ENCODE data around the gene PTPRR.
"Not testable (repeated sequence)": the region's sequence is repeated elsewhere in the genome, so short reads cannot be mapped to it uniquely, and the experiment has no call there.

The PTPRR gene

DNA sequence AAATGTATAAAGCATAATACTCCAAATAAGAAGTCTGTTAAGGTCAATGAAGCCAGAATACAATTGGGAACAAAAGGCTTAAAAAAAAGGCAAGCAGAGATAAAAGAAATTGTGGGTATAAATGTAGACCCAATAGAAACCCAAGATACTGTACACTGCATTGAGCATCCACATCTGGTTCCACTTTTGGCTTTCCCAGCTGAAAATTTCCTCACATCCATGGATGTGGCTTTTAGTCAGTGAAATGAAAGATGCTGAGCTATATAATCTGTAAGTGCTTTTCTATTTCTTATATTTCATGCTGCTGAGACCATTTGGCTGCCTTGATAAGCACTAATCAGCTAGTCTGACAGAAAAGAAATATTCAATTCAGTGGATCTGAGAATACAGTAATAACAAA lies 83.5 kb downstream of the PTPRR start:
- DNase-seq = no peak

DNA sequence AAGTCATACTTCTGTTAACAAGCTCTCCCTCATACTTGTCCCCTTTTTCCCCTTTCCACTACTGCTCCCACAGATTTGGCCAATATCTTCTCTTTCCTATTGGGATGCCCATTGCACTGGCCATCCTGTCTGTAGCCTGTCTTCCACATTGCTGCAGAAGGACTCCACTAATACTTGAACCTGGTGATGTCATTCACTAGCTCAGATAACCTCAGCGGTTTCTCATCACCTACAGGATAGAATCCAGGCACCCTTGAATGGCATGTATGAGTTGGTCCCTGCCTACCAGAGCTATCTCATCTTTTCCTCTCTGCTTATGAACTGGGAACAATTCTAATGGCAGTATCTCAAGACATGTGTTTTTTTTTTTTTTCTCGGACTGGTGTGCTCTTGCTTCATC lies 84.6 kb downstream of the PTPRR start:
- DNase-seq = no peak

DNA sequence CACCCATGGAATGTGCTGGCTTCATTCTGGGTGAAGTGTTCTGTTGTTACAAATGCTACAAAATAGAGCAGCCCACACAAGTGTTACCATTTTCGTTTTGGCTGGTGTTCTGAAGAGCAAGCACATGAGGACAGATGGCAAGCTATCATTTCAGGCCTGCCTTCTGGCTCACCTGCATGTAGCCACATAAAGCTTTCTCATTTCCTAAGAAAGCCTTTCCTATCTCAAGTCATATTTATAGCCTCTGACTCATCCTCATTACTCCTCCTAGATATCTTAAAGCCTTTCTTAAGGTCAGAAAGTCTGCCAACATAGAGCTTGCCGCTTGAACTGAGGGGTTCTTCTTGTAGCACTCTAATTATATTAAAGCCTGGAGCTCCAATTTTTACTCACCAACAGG lies 89.0 kb downstream of the PTPRR start:
- DNase-seq = no peak

DNA sequence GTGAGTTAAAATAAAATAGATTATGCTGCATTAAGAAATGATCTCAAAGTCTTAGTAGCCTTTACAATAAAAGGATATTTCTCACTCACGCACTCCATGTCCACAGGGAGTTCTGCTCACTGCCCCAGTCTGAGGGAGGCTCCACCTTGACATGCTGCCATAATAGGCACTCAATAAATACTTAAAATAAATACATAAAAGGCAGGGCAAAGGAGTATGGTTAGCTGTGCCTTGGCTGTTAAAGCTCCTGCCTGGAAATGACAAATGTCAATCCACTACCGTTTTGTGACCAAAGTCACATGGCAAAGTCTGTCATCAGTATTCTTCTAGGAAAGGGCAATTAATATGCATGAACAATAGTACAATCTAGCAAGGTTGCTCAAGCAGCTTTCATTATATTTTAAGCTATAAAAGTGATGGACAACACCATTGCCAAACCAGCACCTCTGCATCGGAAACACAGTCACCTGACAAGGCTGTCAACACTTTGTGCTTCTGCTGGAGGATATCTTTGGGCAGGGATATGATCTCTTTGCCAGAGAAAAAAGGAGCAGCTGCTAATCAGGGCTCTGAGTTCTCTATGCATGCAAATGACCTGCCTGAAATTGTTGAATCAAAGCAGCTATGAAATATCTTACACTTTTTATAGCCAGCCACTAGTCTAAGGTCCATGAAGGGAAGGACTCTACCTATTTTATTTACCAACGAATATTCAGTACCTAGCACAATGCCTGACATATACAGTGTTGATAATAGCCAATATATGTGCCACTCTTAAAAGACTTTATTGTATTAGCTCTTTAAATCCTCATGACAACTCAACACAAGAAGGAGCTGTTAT lies 90.1 kb downstream of the PTPRR start:
- DNase-seq = no peak

DNA sequence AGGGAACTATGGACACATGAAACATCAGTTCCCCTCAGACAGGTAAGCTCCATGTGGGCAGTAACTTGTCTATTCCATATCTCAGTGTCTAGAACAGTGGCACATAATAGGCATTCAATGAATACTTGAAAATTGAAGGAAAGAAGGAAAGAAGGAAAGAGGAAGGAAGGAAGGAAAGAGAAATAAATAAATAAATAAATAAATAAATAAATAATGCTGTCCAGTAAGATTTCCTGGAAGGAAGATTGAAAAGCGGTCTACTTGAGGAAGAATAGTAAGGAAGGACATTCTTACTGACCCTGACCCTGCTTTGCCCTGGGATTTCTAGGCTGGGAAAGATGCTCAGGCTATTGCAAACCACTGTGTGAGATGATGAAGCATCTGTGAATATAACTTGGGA lies 91.5 kb downstream of the PTPRR start:
- DNase-seq = no peak

DNA sequence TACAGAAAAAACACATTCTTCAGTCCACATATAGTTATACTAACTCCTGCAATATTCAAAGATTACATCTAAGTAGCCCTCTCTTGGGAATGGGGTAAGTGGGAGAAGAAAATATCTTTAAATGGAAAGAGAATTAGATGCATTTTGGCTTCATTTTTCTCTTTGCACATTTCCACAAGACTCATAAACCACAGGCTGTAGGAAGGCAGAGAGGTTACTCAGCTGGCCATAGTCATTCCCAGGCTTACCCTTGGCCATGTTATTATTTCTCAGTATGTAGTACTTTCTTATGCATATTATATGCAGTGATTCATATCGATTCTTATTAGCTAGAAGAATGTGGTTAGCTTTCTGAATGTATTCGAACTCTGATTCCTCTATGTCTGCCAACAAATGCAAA lies 92.2 kb downstream of the PTPRR start:
- no peak for DNase-seq

DNA sequence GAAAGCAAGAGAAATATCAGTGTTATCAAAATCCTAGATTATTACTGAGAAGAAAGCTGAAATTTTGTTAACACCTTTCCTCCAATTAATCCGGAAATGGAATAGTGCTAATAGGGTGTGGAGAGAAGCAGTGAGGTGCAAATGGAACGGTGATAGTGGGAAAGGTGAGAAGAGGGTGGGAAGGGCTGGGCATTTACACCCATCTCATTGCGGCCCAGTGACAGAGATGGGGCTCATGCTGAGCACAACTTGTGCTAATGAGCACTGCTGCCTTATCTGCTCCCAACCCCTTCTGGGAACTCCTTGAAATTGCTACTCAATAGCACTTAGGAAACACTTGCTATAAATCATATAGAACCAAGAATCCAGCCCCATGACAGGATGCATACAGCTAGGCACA lies 94.4 kb downstream of the PTPRR start:
- no peak for DNase-seq

DNA sequence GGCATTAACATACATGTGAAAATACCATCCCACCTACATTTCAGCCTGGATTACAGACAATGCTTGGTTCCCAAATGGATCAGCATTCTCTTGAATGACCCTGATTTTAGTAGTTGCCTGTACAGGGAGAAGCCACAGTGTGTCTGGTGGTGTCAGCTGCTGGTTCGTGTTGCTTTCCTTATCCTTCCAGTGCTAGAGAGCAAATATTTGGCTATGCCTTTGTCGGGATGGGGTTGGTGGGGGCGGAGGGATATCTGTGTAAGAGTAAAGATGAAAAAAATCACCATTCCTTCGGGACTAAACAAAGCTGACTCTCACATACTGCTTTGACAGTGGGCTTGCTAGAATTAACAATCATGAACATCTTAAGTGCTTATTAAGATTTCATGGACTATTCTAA lies 96.0 kb downstream of the PTPRR start:
- no peak for DNase-seq

DNA sequence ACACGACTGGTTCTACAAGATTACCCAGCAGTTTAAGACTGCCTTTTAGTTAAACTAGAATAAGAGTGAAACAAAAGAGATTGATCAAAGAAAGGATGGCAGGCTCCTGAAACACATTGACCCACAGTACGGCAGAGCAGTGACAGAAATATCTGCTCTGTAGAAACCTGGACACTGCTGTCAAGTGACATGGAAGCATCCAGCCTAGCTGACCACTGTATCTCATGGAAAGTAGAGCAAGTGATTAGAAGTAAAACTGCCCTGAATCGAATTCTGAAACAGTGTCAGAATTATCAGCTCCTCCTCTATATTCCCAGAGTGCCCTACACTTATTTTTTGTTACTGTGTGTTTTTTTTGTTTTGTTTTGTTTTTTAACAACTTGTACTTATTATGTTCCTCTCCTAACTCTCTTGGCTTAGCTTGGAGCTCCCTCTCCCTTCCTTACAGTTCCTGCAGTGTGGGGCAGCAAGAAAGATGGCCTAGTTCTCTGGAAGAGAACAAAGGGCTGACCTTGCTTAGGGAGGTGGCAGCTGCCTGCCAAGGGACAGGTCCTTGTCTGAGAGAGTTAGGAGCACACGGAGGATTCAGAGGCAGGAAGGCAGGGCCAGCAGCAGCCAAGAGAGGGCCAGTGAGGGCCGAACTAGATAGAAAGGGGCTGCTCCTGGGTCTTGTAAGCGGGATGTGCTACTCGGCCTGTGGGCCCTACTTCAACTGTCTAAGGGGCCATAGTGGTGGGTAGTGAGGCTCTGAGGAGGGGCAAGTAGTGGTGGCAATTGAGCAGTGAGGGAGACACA lies 97.2 kb downstream of the PTPRR start:
- DNase-seq = no peak

DNA sequence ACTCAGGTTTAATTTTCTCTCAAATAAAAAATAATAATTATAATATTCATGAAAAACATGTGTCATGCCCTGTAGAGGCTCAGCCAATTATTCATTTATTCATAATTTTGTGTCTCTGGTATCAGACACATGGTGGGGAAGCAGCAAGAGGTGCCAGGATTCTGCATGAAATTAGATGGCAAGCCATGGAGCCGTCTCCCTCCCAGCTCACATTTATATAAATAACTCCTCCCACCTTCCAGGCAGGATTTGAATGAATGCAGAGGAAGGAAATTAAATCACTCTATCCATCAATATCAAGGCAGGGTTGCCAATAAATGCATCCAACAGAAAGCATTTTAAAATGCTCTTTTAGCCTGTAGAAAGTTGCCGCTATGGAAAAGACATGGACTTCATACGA lies 98.1 kb downstream of the PTPRR start:
- DNase-seq = no peak

DNA sequence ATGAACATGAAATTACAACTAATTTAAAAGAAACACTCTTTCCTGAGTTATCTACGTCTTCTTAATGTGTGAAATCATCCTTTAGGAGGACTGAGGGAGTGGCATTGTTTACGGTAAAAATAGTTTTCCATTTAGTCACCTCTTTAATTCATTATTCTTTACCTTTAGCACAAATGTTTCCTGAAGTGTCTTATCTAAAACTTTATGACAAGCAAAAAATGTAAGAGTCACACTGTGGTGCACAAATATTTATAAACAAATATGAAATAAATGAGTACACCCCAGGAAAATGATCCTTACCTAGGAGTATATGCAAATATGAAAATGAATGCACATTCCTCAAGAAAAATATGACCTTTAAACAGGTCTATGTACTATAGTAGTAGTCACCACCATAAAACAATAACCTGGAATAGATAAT lies 104.6 kb downstream of the PTPRR start:
- DNase-seq = no peak

DNA sequence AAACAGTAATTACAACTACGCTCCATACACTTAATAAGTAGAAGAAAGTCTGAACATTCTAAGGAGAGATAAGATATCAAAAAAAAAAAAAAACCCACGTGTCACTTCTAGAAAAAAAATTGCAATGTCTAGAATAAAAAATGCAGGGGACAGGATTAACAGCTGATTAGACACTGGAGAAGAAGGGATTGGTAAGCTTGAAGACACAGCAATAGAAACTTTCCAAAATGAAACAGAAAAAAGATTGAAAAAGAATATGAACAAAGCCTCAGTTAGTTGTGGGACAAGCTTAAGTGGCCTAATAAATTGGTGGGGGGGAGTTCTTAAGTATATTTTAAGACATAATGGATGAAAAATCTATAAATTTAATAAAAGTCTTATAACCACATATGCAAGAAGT lies 105.5 kb downstream of the PTPRR start:
- DNase-seq = no peak

DNA sequence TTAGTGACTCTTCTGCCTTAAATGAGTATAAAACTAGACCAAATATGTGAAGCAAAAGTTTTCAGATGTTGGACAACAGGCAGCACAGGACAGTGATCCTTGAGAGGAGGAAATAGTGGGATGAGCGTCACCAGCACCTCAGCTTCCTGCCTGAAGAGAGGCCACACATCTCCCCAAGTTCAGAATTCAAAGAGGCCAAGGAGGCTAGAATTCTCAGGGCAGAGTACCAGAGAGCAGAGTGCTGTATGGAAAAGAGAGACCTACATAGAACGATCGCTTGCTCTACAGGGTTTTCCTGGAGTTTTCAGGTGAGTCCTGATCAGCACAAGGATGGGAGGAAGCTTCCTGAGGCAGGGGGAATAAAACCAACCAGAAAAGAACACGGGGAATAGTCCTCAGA lies 107.0 kb downstream of the PTPRR start:
- no peak for DNase-seq

DNA sequence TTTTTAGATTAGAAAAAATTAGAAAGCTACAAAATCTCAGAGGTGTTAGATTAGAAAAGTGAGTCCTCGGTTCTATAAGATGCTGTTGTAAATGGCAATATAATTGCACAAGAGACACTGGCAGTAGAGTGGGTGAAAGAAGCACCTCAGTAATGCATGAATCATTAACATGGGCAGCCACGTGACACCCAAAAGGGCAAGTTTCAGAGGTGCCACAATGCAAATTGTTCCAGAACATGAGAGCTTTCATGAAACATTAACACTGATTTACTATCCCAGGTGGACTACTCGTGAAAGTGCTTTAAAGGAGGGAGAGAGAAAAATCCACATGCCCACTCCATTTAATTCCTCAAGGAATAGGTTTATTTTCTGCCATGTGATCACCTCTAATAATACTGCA lies 108.4 kb downstream of the PTPRR start:
- DNase-seq = no peak

DNA sequence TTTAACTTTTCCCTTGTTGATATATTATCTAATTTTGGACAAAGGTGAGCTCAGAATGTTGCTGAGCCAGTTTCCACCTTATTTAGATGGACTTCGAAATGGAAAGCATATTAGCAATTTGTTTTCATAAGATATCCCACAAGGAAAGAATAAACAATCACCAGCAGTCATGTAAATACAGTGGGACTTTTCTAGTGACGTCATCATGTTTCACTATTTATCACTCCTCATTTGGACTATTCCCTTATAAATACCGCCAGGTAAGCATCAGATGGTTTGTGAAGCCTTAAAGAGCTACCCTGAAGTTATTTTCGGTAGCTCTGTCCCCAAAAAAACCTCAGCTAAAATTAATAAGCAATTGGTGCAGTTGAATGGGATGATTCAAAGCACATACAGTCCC lies 110.7 kb downstream of the PTPRR start:
- DNase-seq = no peak

DNA sequence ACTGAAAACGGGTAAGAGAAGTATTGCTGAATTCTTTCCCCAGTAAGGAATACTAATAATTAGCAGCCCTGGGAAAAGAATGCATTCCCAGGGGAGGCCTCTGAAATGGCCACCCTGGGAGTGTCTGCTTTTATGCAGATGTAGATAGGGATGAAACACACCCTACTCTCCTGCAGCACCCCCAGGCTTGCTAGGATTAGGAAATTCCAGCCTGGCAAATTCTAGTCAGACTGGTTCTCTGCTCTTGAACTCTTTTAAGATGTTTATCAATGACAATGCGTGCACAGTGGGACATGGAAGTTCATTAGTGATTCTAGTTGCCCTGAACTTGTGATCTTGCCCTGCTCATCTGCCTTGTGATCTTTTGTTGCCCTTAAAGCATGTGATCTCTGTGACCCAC lies 112.5 kb downstream of the PTPRR start:
- not testable (repeated sequence) for DNase-seq

DNA sequence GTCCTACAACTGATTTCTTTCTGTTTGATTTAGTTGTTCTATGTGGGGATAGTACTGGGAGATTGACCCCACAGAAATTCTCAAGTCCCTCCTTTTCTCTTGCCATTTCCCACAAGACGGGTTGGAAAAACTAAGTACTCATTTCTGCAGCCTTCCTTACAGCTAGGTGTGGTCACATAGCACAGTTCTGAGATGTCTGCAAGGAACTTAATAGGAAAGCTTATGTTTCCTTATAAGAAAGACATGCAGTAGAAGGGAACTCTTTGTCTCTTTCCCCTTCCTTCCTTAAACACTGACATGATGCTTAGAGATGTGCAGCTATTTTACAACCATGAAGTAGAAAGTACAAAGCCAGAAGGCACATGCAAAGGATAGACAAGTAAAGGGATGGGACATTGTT lies 113.7 kb downstream of the PTPRR start:
- no peak for DNase-seq

DNA sequence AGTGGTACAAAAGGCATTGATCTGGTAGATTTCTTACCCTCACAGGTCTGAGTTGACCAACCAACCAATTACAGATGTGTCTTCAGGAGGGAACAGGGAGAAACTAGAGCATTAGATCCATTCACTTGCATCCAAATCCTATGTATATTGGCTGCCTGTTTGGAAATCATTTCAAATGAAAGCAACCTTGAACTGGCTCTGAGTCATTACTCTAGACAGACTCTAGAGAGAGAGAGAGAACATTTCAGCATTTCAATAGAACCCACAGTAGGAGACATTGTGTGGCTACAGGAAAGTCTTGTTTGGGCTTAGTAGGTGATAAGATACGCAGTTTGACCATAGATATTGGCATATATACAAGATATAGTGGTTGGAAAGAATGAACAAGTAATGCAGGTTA lies 114.5 kb downstream of the PTPRR start:
- DNase-seq = no peak

DNA sequence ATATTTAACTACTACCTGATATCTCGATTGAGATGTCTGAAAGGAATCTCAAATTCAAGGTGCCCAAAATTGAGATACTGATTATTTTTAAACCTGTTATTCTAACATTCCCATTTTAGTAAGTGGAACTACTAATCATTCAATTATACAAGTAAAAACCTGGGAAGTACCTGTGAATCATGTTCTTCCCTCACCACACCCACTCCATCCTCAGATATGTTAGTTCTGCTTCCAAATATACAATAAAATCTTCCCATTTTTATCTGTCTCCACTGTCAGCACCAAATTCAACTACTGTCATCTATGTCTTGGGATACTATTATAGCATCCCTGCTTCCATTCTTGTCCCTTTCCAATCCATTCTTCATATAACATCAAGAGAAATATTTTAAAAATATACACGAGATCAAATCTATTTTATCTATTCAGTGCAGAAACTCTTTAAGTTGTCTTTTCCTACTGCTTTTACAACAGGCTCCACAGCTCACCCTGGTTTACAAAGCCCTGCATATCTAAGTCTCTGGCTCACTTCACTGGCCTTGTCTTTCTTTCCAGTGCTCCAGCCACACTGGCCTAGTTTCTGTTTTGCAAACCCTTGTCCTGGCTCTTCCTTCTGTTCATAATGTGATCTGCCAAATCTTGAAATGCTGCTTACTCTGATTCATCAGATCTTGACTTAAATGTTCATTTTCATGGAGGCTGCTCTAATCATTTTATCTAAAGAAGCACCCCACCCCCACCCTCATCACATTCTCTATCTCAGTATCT lies 122.3 kb downstream of the PTPRR start:
- DNase-seq = no peak

DNA sequence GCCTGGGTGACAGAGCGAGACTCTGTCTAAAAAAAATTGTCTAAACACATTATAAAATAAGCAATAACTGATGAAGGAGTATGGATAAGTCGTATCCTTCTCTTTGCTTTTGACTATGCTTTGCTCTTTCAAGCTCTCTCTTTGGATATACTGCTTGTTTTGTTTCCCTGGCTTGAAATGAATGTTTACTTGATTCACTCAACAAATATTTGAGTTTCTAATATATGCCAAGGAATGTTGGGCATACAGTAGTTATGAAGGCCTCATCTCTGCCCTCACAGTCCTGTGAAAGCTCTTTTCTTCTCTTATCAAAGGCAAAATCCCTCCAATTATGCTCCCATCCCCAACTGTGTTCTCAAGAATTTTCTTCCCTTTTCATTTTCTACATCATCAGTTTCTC lies 123.5 kb downstream of the PTPRR start:
- no peak for DNase-seq

DNA sequence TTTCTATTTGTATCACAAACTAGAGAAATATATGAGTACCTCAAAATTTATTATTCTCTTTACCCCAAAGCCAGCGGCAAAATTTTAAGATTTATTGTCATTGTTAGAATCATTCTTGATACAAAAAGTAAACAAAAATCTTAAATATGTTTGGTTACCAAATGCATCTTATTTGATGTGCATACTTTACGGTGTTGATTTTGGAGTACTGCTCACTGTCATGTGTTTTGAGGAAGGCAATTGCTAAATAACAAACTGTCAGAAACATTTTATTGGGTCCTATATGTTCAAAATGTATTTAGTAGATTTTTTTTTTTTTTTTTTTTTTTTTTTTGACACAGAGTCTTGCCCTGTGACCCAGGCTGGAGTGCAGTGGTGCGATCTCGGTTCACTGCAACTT lies 124.9 kb downstream of the PTPRR start:
- DNase-seq = no peak

DNA sequence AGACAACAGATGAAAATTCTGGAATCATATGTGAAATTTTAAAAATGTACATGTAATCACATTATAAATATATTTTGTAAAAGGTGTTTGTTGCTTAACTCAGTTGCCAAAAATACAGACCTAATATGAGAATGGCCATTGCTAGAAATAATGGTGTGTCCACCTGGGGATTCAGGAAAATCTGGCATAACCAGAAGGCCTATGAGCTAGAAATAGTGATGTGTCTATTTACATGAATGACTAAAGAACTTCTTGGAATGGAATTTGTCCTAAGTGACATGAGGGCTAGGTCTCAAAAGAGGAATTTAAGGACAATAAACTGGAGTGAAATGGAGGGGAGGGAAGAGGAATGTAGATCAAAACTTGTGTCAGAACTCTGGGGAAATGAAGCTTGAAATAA lies 126.4 kb downstream of the PTPRR start:
- no peak for DNase-seq

DNA sequence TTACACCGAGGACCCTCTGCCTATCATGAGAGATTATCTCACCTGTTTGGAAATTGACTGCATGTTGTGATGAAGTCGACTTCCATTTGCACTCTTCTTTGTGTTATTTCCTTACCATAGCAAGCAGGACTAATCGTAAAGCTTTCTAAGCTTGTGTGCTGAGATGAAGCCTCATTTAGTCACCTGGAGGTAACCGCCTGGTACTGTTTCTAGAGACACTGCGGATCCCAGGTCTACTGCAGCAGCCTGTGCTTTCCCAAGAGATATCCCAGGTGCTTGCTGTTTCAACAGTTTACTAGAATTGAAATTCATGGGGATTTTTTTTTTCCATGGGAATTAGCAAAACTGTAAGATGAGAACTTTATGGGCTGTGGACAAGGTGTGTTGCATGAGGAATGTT lies 131.8 kb downstream of the PTPRR start:
- no peak for DNase-seq

DNA sequence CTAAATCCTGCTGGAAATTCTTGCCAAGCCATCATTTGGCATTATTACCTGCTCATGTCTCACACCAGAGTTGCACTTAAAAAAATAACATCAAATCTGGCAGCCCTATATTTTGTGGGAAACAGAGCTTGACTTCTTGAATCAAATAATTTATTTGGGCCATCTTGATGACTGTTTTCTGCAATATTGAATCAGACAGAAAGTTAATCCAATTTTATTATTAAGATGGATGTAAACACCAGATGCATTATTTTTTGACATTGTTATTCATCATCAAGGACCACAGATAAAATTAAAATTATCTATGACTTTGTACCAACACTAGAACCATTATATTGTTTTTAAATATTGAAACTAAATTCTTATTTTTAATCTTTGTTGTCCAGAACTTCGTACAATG lies 132.9 kb downstream of the PTPRR start:
- DNase-seq = no peak
